Natural killer cell (primary cell): Measurements from ENCODE around the gene IFT122. TPM values are rescaled to one million over a fixed set of nuclear protein-coding genes. Genes with fewer than 3 reads are reported as not detected.

ENCODE experiments used
- ATAC-seq, 3 donors: fragments of 150-1000 bp in 2 of 3; fragments of 200-7000 bp in 1 of 3; cut with Tn5 transposase; 1 replicate in 1 of 3; 2 replicates in 2 of 3; pipeline ENCODE4 v1.10.0; 2021; ENCODE audit warnings: mild to moderate bottlenecking in 2 of 3, moderate library complexity in 2 of 3
- DNase-seq, 2 donors: peaks; one replicate each; pipeline versions ENCODE4 v3.0.0 to v3.0.0-alpha.2; 2013 to 2021; ENCODE audit warnings: mixed read lengths in 1 of 2
- H3K27ac ChIP-seq: one replicate; pipeline ENCODE4 v1.5.1; 2013; ENCODE audit warnings: mild to moderate bottlenecking, low read length
- H3K27me3 ChIP-seq: one replicate; pipeline ENCODE4 v1.6.1; 2013; ENCODE audit warnings: low read length; ENCODE audit not compliant: control insufficient read depth, insufficient read depth
- H3K36me3 ChIP-seq: one replicate; pipeline ENCODE4 v1.6.1; 2013; ENCODE audit warnings: low read length; ENCODE audit not compliant: control insufficient read depth, insufficient read depth
- H3K4me1 ChIP-seq: one replicate; pipeline ENCODE4 v1.6.1; 2013; ENCODE audit warnings: low read length; ENCODE audit not compliant: control insufficient read depth, insufficient read depth
- H3K4me3 ChIP-seq: one replicate; pipeline ENCODE4 v1.5.1; 2013; ENCODE audit warnings: low read length
- H3K9me3 ChIP-seq: one replicate; pipeline ENCODE4 v1.6.1; 2013; ENCODE audit warnings: low read length; ENCODE audit not compliant: control insufficient read depth, insufficient read depth
- H3K27ac Mint-ChIP-seq, 2 donors: one replicate each; pipeline ENCODE4 v1.8.0; 2022; ENCODE audit warnings: mild to moderate bottlenecking in 2 of 2, mixed read lengths in 2 of 2, moderate library complexity in 1 of 2
- H3K27me3 Mint-ChIP-seq, 2 donors: one replicate each; pipeline ENCODE4 v1.8.0; 2022; ENCODE audit warnings: low read depth in 2 of 2, mixed read lengths in 2 of 2
- H3K36me3 Mint-ChIP-seq: one replicate; pipeline ENCODE4 v1.8.0; 2022; ENCODE audit warnings: mixed read lengths
- H3K4me1 Mint-ChIP-seq, 2 donors: one replicate each; pipeline ENCODE4 v1.8.0; 2022; ENCODE audit warnings: mixed read lengths in 2 of 2
- H3K4me3 Mint-ChIP-seq: one replicate; pipeline ENCODE4 v1.8.0; 2022; ENCODE audit warnings: mild to moderate bottlenecking, moderate library complexity, mixed read lengths
- H3K9me3 Mint-ChIP-seq, 2 donors: one replicate each; pipeline ENCODE4 v1.8.0; 2022; ENCODE audit warnings: mixed read lengths in 2 of 2
- CTCF ChIP-seq: fragments of 200-600 bp; IDR thresholded peaks from one replicate; pipeline ENCODE4 v1.8.0; 2022; ENCODE audit warnings: antibody characterized with exemption
- WGBS: methylation state at CpG from one replicate; pipeline ENCODE4 v1.1.7; 2013; ENCODE audit warnings: missing lambda C conversion rate; ENCODE audit not compliant: insufficient coverage; 5-methylcytosine and 5-hydroxymethylcytosine counted together
- intact Hi-C: fragments of 100-400 bp; cut with micrococcal nuclease; formaldehyde crosslinking; loops from one replicate; pipeline ENCODE4 v1.14.2; 2022
- total RNA-seq, 4 donors: library from RNA; stranded (reverse); fragments of 120-200 nt in 1 of 4; gene quantifications; one replicate each; pipeline versions ENCODE4 v1.2.3 to v1.2.4, GENCODE V29; 2013 to 2022

Gene IFT122
- total RNA-seq, 3 donors from 2014 or later (not counting 1 experiment from before 2014, with no cell fraction given) = 20.7 to 26.6 (median 23.9) TPM

DNA sequence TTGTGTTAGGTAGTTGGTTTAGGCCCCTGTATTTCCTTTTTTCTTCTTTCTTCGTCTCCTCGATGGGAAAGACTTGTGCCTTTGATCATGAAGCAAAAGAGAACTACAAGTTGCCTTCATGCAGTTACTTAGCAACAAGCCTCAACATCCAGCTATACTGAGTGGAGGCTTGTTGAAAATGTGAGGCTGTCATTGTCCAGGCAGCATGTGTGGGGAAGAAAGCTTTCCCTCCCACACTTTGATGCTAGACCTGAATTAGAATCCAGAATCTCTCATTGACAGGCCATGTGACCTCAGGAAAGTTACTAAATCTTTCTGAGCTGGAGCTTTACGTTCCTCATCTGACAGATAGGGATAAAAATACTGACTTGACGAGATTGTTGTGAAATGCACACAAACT lies 23.7 kb downstream of the IFT122 start:
- peaks cover 3% of the 10 kb centered on the region for H3K36me3 ChIP-seq
- H3K4me3 ChIP-seq = no peak overlapping the region
- no peaks in the 10 kb centered on the region for H3K4me1 ChIP-seq
- intact Hi-C loops = no loop called here
- no peaks in the 10 kb centered on the region for H3K9me3 Mint-ChIP-seq
- no peaks in the 10 kb centered on the region for H3K36me3 Mint-ChIP-seq
- ATAC-seq (no peak), DNase-seq (no peak)
- no peaks in the 10 kb centered on the region for H3K9me3 ChIP-seq
- no peak overlapping the region for H3K4me3 Mint-ChIP-seq
- WGBS = 86% methylated on average over 2 of the region's 4 CpGs
- no peak for TF ChIP-seq CTCF
- H3K27ac Mint-ChIP-seq = no peak overlapping the region
- H3K27me3 ChIP-seq = no peaks in the 10 kb centered on the region
- H3K27ac ChIP-seq = no peak overlapping the region
- H3K27me3 Mint-ChIP-seq = no peaks in the 10 kb centered on the region
- no peaks in the 10 kb centered on the region for H3K4me1 Mint-ChIP-seq

GRCh38 chr3:129467932-129468331 lies 27.9 kb downstream of the IFT122 start:
- H3K27me3 Mint-ChIP-seq = no peaks in the 10 kb centered on the region
- Histone ChIP-seq H3K27me3 (no peaks in the 10 kb centered on the region), H3K27ac (no peak overlapping the region), H3K9me3 (no peaks in the 10 kb centered on the region), H3K4me1 (no peaks in the 10 kb centered on the region), H3K36me3 (peaks cover 6% of the 10 kb centered on the region), H3K4me3 (no peak overlapping the region)
- no peaks in the 10 kb centered on the region for H3K36me3 Mint-ChIP-seq
- WGBS = 86% methylated on average over 1 of the region's 1 CpG
- no peaks in the 10 kb centered on the region for H3K9me3 Mint-ChIP-seq
- intact Hi-C loops = no loop called here
- H3K4me3 Mint-ChIP-seq = no peak overlapping the region
- H3K27ac Mint-ChIP-seq = no peak overlapping the region
- no peak for DNase-seq
- no peak for TF ChIP-seq CTCF
- no peak for ATAC-seq
- H3K4me1 Mint-ChIP-seq = no peaks in the 10 kb centered on the region

- H3K27me3 ChIP-seq = no peaks in the 10 kb centered on the region
- peaks cover 6% of the 10 kb centered on the region for H3K36me3 ChIP-seq
Observed at GRCh38 chr3:129469026-129469425, 29.0 kb downstream of the IFT122 start.

More at GRCh38 chr3:129469026-129469425, 29.0 kb downstream of the IFT122 start:
- H3K9me3 Mint-ChIP-seq = no peaks in the 10 kb centered on the region
- intact Hi-C loops = no loop called here
- Histone ChIP-seq H3K27ac (no peak overlapping the region), H3K4me3 (no peak overlapping the region), H3K4me1 (no peaks in the 10 kb centered on the region), H3K9me3 (no peaks in the 10 kb centered on the region)
- no peaks in the 10 kb centered on the region for H3K4me1 Mint-ChIP-seq
- no peaks in the 10 kb centered on the region for H3K36me3 Mint-ChIP-seq
- 87% methylated on average over 2 of the region's 2 CpGs for WGBS
- DNase-seq (peak in 1 of 2 donors; percentile 17), ATAC-seq (no peak)
- H3K27ac Mint-ChIP-seq = no peak overlapping the region
- no peak overlapping the region for H3K4me3 Mint-ChIP-seq
- H3K27me3 Mint-ChIP-seq = no peaks in the 10 kb centered on the region
- TF ChIP-seq CTCF = no peak
